ENCODE results near the gene NOL7. TPM values are rescaled to one million over a fixed set of nuclear protein-coding genes. Genes with fewer than 3 reads are reported as not detected.

NOL7 gene
- total and polyA plus RNA-seq, 9 of the 15 experiments (the other 6 are each of a cell fraction or from before 2014, with no cell fraction given) = 19.4 to 235 (median 157) TPM

DNA sequence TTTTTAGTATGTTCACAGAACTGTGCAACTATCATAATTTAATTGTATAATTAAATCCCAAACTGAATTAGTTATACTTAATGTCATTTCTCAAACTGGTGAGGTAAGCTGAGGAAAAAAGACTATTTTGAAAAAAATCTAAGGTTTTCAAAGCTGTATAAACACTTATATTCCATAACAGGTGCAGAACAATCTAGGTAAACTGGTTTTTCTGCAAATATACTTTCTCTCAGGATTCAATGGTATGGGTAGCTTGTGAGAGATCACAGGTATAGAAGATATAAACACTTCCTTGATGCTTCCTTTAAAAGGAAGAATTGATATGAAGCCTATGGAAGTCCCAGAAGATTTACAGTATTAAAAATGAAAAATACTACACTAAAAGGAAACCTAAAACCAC, 33.7 kb downstream of the NOL7 start:
- Histone ChIP-seq H3K4me3 (no peak overlapping the region), H2AFZ (ENCODE audit: low read depth, low read length) (no peak overlapping the region), H3K27ac (ENCODE audit: extremely low read depth, low read depth, low read length) (no peak overlapping the region), H3K4me1 (replicated peaks in 1 of 2; ENCODE audit: control insufficient read depth in 2 of 2, insufficient read depth in 2 of 2, low read length in 2 of 2) (no peaks in the 10 kb centered on the region), H3K36me3 (ENCODE audit: control insufficient read depth, insufficient read depth, low read length) (peaks cover 57% of the 10 kb centered on the region), H3K9me3 (replicated peaks; ENCODE audit: control insufficient read depth, insufficient read depth, low read depth, low read length) (no peaks in the 10 kb centered on the region), H3K4me2 (ENCODE audit: insufficient read depth, low read length) (no peak overlapping the region), H3K27me3 (ENCODE audit: control insufficient read depth in 2 of 2, insufficient read depth in 2 of 2, low read length in 2 of 2) (no peaks in the 10 kb centered on the region), H3K9me1 (ENCODE audit: control insufficient read depth, insufficient read depth, low read length) (no peaks in the 10 kb centered on the region), H3K9ac (ENCODE audit: insufficient read depth in 1 of 2, low read depth in 2 of 2, low read length in 2 of 2) (no peak overlapping the region), H4K20me1 (replicated peaks; ENCODE audit: control insufficient read depth, insufficient read depth, low read length) (no peaks in the 10 kb centered on the region), H3K79me2 (ENCODE audit: control insufficient read depth, insufficient read depth, low read length) (peaks cover 19% of the 10 kb centered on the region)
- in situ Hi-C loops (cut with MboI) = no loop called here
- intact Hi-C loops (cut with micrococcal nuclease) = no loop called here
- POLR2A ChIA-PET = interaction anchor here (1.0 kb wide), 1 partner anchor 17 kb away, joined by 4 read pairs; no protein-coding TSS in a partner anchor
- CTCF ChIA-PET (ENCODE audit: low intra/inter-chr PET ratio) = no interaction called here
- DNase-seq (ENCODE audit: extremely low read depth in 1 of 4, low spot score in 3 of 4) = no peak
- no peak for ATAC-seq
- BruUV-seq (replicated peaks) = no TSS peak
- no peak for FAIRE-seq
- 0 out of 2 replicates have a peak, but pooled peaks have one; percentile 19 for TF ChIP-seq POLR2H (tag; IDR thresholded peaks at IDR 0.05; ENCODE audit: low read depth)
- TF ChIP-seq, protein P1, sequence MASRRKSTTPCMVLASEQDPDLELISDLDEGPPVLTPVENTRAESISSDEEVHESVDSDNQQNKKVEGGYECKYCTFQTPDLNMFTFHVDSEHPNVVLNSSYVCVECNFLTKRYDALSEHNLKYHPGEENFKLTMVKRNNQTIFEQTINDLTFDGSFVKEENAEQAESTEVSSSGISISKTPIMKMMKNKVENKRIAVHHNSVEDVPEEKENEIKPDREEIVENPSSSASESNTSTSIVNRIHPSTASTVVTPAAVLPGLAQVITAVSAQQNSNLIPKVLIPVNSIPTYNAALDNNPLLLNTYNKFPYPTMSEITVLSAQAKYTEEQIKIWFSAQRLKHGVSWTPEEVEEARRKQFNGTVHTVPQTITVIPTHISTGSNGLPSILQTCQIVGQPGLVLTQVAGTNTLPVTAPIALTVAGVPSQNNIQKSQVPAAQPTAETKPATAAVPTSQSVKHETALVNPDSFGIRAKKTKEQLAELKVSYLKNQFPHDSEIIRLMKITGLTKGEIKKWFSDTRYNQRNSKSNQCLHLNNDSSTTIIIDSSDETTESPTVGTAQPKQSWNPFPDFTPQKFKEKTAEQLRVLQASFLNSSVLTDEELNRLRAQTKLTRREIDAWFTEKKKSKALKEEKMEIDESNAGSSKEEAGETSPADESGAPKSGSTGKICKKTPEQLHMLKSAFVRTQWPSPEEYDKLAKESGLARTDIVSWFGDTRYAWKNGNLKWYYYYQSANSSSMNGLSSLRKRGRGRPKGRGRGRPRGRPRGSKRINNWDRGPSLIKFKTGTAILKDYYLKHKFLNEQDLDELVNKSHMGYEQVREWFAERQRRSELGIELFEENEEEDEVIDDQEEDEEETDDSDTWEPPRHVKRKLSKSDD (conservative IDR thresholded peaks at IDR 0.05; ENCODE audit: low read length) = no peak
- no peak for TF ChIP-seq PHF8 (IDR thresholded peaks at IDR 0.05; ENCODE audit: borderline replicate concordance, low read length)
- no peak for TF ChIP-seq KLF16 (IDR thresholded peaks at IDR 0.05)
- TF ChIP-seq, protein P2, sequence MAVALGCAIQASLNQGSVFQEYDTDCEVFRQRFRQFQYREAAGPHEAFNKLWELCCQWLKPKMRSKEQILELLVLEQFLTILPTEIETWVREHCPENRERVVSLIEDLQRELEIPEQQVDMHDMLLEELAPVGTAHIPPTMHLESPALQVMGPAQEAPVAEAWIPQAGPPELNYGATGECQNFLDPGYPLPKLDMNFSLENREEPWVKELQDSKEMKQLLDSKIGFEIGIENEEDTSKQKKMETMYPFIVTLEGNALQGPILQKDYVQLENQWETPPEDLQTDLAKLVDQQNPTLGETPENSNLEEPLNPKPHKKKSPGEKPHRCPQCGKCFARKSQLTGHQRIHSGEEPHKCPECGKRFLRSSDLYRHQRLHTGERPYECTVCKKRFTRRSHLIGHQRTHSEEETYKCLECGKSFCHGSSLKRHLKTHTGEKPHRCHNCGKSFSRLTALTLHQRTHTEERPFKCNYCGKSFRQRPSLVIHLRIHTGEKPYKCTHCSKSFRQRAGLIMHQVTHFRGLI (CRISPR knock-in tag; IDR thresholded peaks at IDR 0.05) = no peak
